Adrenal gland (tissue), 12 donors: ENCODE measurements around the gene TMEM151A. TPM values are rescaled to one million over a fixed set of nuclear protein-coding genes. Genes with fewer than 3 reads are reported as not detected.
"Not testable (repeated sequence)": the region's sequence is repeated elsewhere in the genome, so short reads cannot be mapped to it uniquely, and the experiment has no call there.

Experiments used
- DNase-seq, 7 donors: peaks; one replicate each; pipeline ENCODE4 v3.0.0-alpha.2; 2019 to 2020
- H3K27ac ChIP-seq, 5 donors: fragments of 200-600 bp; sonication (generic) in 4 of 5; 1 replicate in 3 of 5; 2 replicates in 2 of 5; pipeline versions ENCODE4 v1.5.1 to v1.8.0; 2016 to 2020; ENCODE audit warnings: mild to moderate bottlenecking in 1 of 5
- H3K27me3 ChIP-seq: fragments of 200-600 bp; 2 replicates; pipeline ENCODE4 v1.8.0; 2021
- H3K36me3 ChIP-seq, 2 donors: fragments of 200-600 bp; replicated peaks in 1 of 2; 1 replicate in 1 of 2; 2 replicates in 1 of 2; pipeline versions ENCODE4 v1.5.1 to v1.8.0; 2018 to 2022
- H3K4me1 ChIP-seq, 2 donors: fragments of 200-600 bp; replicated peaks in 1 of 2; 1 replicate in 1 of 2; 2 replicates in 1 of 2; pipeline versions ENCODE4 v1.5.1 to v1.8.0; 2018 to 2021
- H3K4me3 ChIP-seq, 4 donors: fragments of 200-600 bp; sonication (generic) in 3 of 4; one replicate each; pipeline ENCODE4 v1.5.1; 2016 to 2018
- H3K9me3 ChIP-seq, 3 donors: fragments of 200-600 bp; sonication (generic) in 1 of 3; replicated peaks in 1 of 3; 1 replicate in 2 of 3; 2 replicates in 1 of 3; pipeline versions ENCODE4 v1.5.1 to v1.8.0; 2016 to 2021
- POLR2A ChIP-seq, 2 donors: fragments of 450-650 bp; IDR thresholded peaks; one replicate each; pipeline ENCODE4 v1.6.1; 2017; ENCODE audit warnings: antibody characterized with exemption in 2 of 2, mild to moderate bottlenecking in 2 of 2, moderate library complexity in 1 of 2
- WGBS, 4 donors: extraction: QIAGEN DNeasy Blood & Tissue Kit in 2 of 4; methylation state at CpG; one replicate each; pipeline versions ENCODE4 v1.1.5 to v1.1.7; 2013 to 2017; 5-methylcytosine and 5-hydroxymethylcytosine counted together
- intact Hi-C, 2 donors: fragments of 100-400 bp; cut with DNase I; formaldehyde crosslinking; loops; one replicate each; pipeline versions ENCODE4 v1.14.1 to v1.15.0; 2022 to 2023
- polyA plus RNA-seq, 3 donors: library from polyadenylated mRNA; stranded (reverse); fragments of 200-250 nt in 2 of 3; fragments of 350-450 nt in 1 of 3; fragmentation: Illumina TruSeq in 1 of 3; extraction: RNeasy Lipid Tissue Mini Kit (QIAGEN cat#74804) in 1 of 3; gene quantifications; one replicate each; pipeline ENCODE4 v1.2.3, GENCODE V29; 2013 to 2014
- total RNA-seq, 9 donors: library from RNA; depleted of rRNA in 4 of 9; stranded (reverse); fragments of >200 nt in 4 of 9; fragments of 120-200 nt in 1 of 9; fragmentation: NEBNext Ultra II Directional in 1 of 9; extraction: Animal tissue kit (Norgen Biotek cat#: 25700) in 1 of 9; gene quantifications; one replicate each; pipeline versions ENCODE4 v1.1.0 to v1.2.4, GENCODE V29; 2013 to 2023
- TF ChIP-seq, protein P1 (sequence below), 6 experiments: fragments of 450-650 bp in 4 of 6; fragments of 200-600 bp in 2 of 6; sonication (generic) in 1 of 6; IDR thresholded peaks; 1 replicate in 5 of 6; 2 replicates in 1 of 6; pipeline versions ENCODE4 v1.5.1 to v1.8.0; 2016 to 2021; ENCODE audit warnings: antibody characterized with exemption in 6 of 6, mild to moderate bottlenecking in 2 of 6, moderate library complexity in 1 of 6
- donor health status: healthy with polysubstance abuse.
- donor health status: Bipolar disorder and iron deficiency.
- donor health status: DM: yes; HTN: yes; CAD: no.
- donor health status: DM: no; HTN: no; CAD: no.
- donor health status: DM: no; HTN: no; CAD: no.
- donor health status: DM: yes; HTN: yes; CAD: no.

The TMEM151A gene
- total and polyA plus RNA-seq, 12 donors, result 0.07 to 6.8 (median 1.3) TPM; not detected in 3

DNA sequence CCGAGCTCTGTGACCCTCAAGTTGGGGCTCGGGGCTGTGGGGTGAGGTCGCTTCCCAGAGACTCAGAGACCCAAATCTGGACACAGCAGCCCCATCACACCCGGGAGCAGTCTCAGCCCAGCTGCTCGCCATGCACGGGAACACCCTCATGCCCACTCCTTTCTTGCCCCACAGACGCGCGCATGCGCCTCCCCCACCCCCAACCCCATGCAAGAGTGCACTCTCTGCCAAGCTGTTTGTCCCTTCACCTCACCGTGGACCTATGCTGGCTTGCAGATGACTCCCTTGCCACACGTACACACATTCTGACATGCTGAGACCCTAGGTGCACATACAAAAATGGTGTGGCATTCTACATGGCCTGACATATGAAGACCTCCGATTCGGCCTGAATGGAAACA, 25.6 kb downstream of the TMEM151A start:
- peak overlapping the region in 1 of 4 donors; percentile 37 for H3K4me3 ChIP-seq
- DNase-seq, result no peak
- peaks cover 6 to 18% of the 10 kb centered on the region in 2 donors for H3K4me1 ChIP-seq
- TF ChIP-seq POLR2A (IDR thresholded peaks at IDR 0.05), result no peak
- TF ChIP-seq, protein P1, sequence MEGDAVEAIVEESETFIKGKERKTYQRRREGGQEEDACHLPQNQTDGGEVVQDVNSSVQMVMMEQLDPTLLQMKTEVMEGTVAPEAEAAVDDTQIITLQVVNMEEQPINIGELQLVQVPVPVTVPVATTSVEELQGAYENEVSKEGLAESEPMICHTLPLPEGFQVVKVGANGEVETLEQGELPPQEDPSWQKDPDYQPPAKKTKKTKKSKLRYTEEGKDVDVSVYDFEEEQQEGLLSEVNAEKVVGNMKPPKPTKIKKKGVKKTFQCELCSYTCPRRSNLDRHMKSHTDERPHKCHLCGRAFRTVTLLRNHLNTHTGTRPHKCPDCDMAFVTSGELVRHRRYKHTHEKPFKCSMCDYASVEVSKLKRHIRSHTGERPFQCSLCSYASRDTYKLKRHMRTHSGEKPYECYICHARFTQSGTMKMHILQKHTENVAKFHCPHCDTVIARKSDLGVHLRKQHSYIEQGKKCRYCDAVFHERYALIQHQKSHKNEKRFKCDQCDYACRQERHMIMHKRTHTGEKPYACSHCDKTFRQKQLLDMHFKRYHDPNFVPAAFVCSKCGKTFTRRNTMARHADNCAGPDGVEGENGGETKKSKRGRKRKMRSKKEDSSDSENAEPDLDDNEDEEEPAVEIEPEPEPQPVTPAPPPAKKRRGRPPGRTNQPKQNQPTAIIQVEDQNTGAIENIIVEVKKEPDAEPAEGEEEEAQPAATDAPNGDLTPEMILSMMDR (IDR thresholded peaks at IDR 0.05), result no peak
- peak overlapping the region in 4 of 5 donors; percentile 39 to 91 (median 65) for H3K27ac ChIP-seq
- intact Hi-C loops, result no loop called here
- H3K36me3 ChIP-seq, result no peaks in the 10 kb centered on the region
- 27 to 41% (median 38%) methylated on average over 13 to 14 of the region's 14 CpGs for WGBS, 4 donors
- no peaks in the 10 kb centered on the region for H3K27me3 ChIP-seq
- no peaks in the 10 kb centered on the region for H3K9me3 ChIP-seq

DNA sequence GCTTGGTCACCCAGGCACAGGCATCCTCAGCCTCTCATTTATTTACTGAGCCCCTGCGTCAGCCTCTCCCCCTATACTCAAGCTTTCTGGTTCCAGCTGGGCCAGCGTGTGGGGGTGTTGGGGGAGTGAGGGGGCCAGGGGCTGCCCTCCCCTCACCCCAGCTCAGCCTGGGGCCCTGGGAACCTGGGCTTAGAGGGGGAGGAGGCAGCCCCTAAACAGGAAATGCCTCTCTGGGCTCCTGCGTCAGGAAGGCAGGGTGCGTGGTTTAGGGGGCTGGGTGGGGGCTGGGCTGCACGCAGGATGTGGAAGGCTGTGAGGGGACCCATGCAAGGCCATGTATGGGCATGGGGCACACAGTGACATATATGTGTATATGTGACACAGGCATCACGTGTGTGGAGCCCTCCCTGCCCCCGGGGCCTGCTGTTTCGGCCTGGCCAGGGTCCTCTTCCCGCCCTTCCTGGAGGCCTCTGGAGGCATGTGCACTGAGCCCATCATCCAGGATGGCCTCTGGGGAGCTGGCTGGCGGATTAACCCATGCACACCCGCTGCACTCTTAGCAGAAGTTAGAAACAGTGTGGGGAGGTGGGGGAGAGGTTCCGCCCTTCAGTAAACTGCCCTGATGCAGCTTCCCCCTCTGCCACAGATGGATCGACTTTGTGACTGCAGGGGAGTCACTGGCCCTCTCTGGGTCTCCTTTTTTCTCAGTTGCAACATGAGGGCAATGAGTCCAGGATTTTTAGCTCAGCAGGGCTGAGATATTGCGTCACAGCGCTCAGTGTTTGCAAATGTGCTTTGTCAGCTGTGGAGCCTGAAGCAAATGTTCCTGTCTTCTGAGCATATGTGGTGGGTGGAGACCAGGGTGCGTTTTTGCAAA, 26.3 kb downstream of the TMEM151A start:
- Histone ChIP-seq H3K36me3 (no peaks in the 10 kb centered on the region), H3K27ac (peak overlapping the region in 4 of 5 donors; percentile 39 to 91 (median 65)), H3K9me3 (no peaks in the 10 kb centered on the region), H3K4me3 (no peak overlapping the region), H3K27me3 (no peaks in the 10 kb centered on the region), H3K4me1 (peaks cover 5 to 16% of the 10 kb centered on the region in 2 donors)
- DNase-seq, result peak in 5 of 7 donors; percentile 68 to 82 (median 68)
- intact Hi-C loops, result no loop called here
- 35 to 56% (median 41%) methylated on average over 7 to 16 of the region's 16 CpGs for WGBS, 4 donors
- TF ChIP-seq POLR2A (IDR thresholded peaks at IDR 0.05), result no peak
- TF ChIP-seq, protein P1 (IDR thresholded peaks at IDR 0.05), result no peak

DNA sequence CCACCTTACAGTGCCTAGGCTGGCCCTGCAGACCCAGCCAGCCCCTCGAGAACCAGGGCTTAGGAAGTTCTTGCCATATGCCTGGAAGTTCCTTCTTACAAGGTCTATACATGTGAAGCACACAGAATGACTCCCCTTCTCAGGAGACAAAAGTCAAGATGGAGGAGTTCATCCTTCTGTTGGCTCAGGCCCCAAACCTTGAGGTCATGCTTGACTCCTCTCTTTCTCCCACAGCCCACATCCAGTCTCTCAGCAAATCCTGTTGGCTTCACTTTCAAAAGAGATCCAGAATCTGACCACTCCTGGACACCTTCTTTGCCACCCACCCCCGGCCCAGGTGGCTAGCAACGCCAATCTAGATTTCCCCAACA, 26.9 kb downstream of the TMEM151A start:
- H3K4me3 ChIP-seq, result no peak overlapping the region
- peaks cover 0 to 11% of the 10 kb centered on the region in 2 donors for H3K4me1 ChIP-seq
- no peaks in the 10 kb centered on the region for H3K9me3 ChIP-seq
- 77 to 100% (median 79%) methylated on average over 2 to 3 of the region's 3 CpGs for WGBS, 4 donors
- H3K36me3 ChIP-seq, result no peaks in the 10 kb centered on the region
- peak overlapping the region in 2 of 5 donors; percentile 75 to 91 for H3K27ac ChIP-seq
- TF ChIP-seq, protein P1 (IDR thresholded peaks at IDR 0.05), result no peak
- H3K27me3 ChIP-seq, result no peaks in the 10 kb centered on the region
- intact Hi-C loops, result no loop called here
- DNase-seq, result no peak

DNA sequence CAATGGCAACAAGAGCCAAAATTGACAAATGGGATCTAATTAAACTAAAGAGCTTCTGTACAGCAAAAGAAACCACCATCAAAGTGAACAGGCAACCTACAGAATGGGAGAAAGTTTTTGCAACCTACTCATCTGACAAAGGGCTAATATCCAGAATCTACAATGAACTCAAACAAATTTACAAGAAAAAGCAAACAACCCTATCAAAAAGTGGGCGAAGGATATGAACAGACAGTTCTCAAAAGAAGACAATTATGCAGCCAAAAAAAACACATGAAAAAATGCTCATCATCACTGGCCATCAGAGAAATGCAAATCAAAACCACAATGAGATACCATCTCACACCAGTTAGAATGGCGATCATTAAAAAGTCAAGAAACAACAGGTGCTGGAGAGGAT, 28.6 kb downstream of the TMEM151A start:
- peaks cover 0 to 11% of the 10 kb centered on the region in 2 donors for H3K4me1 ChIP-seq
- H3K36me3 ChIP-seq, H3K4me3 ChIP-seq, DNase-seq, H3K27ac ChIP-seq, intact Hi-C loops, H3K9me3 ChIP-seq, H3K27me3 ChIP-seq: not testable (repeated sequence)
- 83 to 100% (median 95%) methylated on average over 1 to 2 of the region's 2 CpGs for WGBS, 4 donors

DNA sequence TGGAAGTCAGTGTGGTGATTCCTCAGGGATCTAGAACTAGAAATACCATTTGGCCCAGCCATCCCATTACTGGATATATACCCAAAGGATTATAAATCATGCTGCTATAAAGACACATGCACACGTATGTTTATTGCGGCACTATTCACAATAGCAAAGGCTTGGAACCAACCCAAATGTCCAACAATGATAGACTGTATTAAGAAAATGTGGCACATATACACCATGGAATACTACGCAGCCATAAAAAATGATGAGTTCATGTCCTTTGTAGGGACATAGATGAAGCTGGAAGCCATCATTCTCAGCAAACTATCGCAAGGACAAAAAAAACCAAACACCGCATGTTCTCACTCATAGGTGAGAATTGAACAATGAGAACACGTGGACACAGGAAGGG, 29.1 kb downstream of the TMEM151A start:
- H3K36me3 ChIP-seq, DNase-seq, H3K9me3 ChIP-seq, H3K27me3 ChIP-seq, H3K27ac ChIP-seq, intact Hi-C loops, H3K4me3 ChIP-seq: not testable (repeated sequence)
- 86 to 88% (median 86%) methylated on average over 6 of the region's 6 CpGs for WGBS, 4 donors
- H3K4me1 ChIP-seq, result peaks cover 0 to 11% of the 10 kb centered on the region in 2 donors
